ENCODE results near the gene CUX1.
A peak's percentile ranks its signal among the peaks of the same experiment; 100 is the strongest.

Gene CUX1

GRCh38 chr7:101910991-101911799 is 93.8 kb downstream of the CUX1 start:
- H3K4me3 ChIP-seq (replicated peaks in 1 of 2; ENCODE audit: low read depth in 2 of 2, low read length in 2 of 2), result no peak overlapping the region
- DNase-seq (ENCODE audit: low read depth in 2 of 2), result peak in 1 of 2 donors; percentile 42
- TF ChIP-seq CTCF (IDR thresholded peaks at IDR 0.05; ENCODE audit: low read depth, low read length), result no peak

GRCh38 chr7:101911800-101912715 is 94.6 kb downstream of the CUX1 start:
- H3K4me3 ChIP-seq (replicated peaks in 1 of 2; ENCODE audit: low read depth in 2 of 2, low read length in 2 of 2), result no peak overlapping the region

GRCh38 chr7:101912716-101913110 is 95.3 kb downstream of the CUX1 start:
- H3K4me3 ChIP-seq (replicated peaks in 1 of 2; ENCODE audit: low read depth in 2 of 2, low read length in 2 of 2), result peak overlapping the region in 1 of 2 donors; percentile 1
- TF ChIP-seq CTCF (IDR thresholded peaks at IDR 0.05; ENCODE audit: low read depth, low read length), result no peak
- DNase-seq (ENCODE audit: low read depth in 2 of 2), result peak; percentile 55 to 78

More at GRCh38 chr7:101911800-101912715, 94.6 kb downstream of the CUX1 start:
- peak; percentile 12 for TF ChIP-seq CTCF (IDR thresholded peaks at IDR 0.05; ENCODE audit: low read depth, low read length)
- DNase-seq (ENCODE audit: low read depth in 2 of 2), result peak; percentile 86 to 93

GRCh38 chr7:101913247-101913721 is 95.9 kb downstream of the CUX1 start:
- TF ChIP-seq CTCF (IDR thresholded peaks at IDR 0.05; ENCODE audit: low read depth, low read length), result no peak
- H3K4me3 ChIP-seq (replicated peaks in 1 of 2; ENCODE audit: low read depth in 2 of 2, low read length in 2 of 2), result no peak overlapping the region
- DNase-seq (ENCODE audit: low read depth in 2 of 2), result no peak

- no peak overlapping the region for H3K4me3 ChIP-seq (replicated peaks in 1 of 2; ENCODE audit: low read depth in 2 of 2, low read length in 2 of 2)
- DNase-seq (ENCODE audit: low read depth in 2 of 2), result peak in 1 of 2 donors; percentile 82
Measured at GRCh38 chr7:101913851-101914250, 96.4 kb downstream of the CUX1 start.

More at GRCh38 chr7:101913851-101914250, 96.4 kb downstream of the CUX1 start:
- TF ChIP-seq CTCF (IDR thresholded peaks at IDR 0.05; ENCODE audit: low read depth, low read length), result no peak

Measured in cardiac fibroblast (primary cell).